Liver (tissue), 9 donors: Measurements from ENCODE around the gene SUN2. TPM values are rescaled to one million over a fixed set of nuclear protein-coding genes. Genes with fewer than 3 reads are reported as not detected.

Experiments used
- DNase-seq: peaks from one replicate; pipeline ENCODE4 v3.0.0-alpha.2; 2017; ENCODE audit warnings: low spot score
- H3K27ac ChIP-seq, 2 donors: one replicate each; pipeline ENCODE4 v1.7.0; 2013; ENCODE audit warnings: inconsistent platforms in 2 of 2, low read length in 2 of 2, control low read depth in 1 of 2, low read depth in 1 of 2, mild to moderate bottlenecking in 1 of 2
- H3K27me3 ChIP-seq, 4 donors: one replicate each; pipeline versions ENCODE4 v1.6.1 to v1.7.0; 2013; ENCODE audit warnings: low read length in 3 of 4, inconsistent platforms in 1 of 4, mild to moderate bottlenecking in 1 of 4, moderate library complexity in 1 of 4; ENCODE audit not compliant: control insufficient read depth in 4 of 4, insufficient read depth in 4 of 4
- H3K36me3 ChIP-seq, 4 donors: one replicate each; pipeline versions ENCODE4 v1.6.1 to v1.7.0; 2013; ENCODE audit warnings: low read length in 3 of 4, mild to moderate bottlenecking in 3 of 4, low read depth in 1 of 4, moderate library complexity in 1 of 4; ENCODE audit not compliant: control insufficient read depth in 4 of 4, insufficient read depth in 3 of 4
- H3K4me1 ChIP-seq, 4 donors: one replicate each; pipeline versions ENCODE4 v1.6.1 to v1.7.0; 2013; ENCODE audit warnings: low read length in 3 of 4, mild to moderate bottlenecking in 3 of 4, moderate library complexity in 1 of 4; ENCODE audit not compliant: control insufficient read depth in 4 of 4, insufficient read depth in 4 of 4
- H3K4me3 ChIP-seq, 3 donors: one replicate each; pipeline versions ENCODE4 v1.6.1 to v1.7.0; 2013; ENCODE audit warnings: low read length in 3 of 3, control low read depth in 1 of 3, low read depth in 1 of 3, mild to moderate bottlenecking in 1 of 3
- H3K9ac ChIP-seq, 2 donors: one replicate each; pipeline ENCODE4 v1.7.0; 2013; ENCODE audit warnings: low read length in 2 of 2, mild to moderate bottlenecking in 2 of 2, moderate library complexity in 2 of 2, control low read depth in 1 of 2, low read depth in 1 of 2
- H3K9me3 ChIP-seq, 4 donors: one replicate each; pipeline versions ENCODE4 v1.6.1 to v1.7.0; 2013; ENCODE audit warnings: low read length in 3 of 4; ENCODE audit not compliant: control insufficient read depth in 4 of 4
- ATF3 ChIP-seq: IDR thresholded peaks from 2 replicates; pipeline ENCODE4 v1.6.1; 2016; ENCODE audit warnings: antibody characterized with exemption
- CTCF ChIP-seq: fragments of 150-350 bp; IDR thresholded peaks from 2 replicates; pipeline ENCODE4 v1.5.1; 2017; ENCODE audit warnings: improper control_type of control experiment, low read depth, low read length; ENCODE audit not compliant: missing input control
- EGR1 ChIP-seq, 2 donors: IDR thresholded peaks; 2 replicates each; pipeline ENCODE4 v1.6.1; 2016 to 2018; ENCODE audit warnings: antibody characterized with exemption in 2 of 2, low read depth in 2 of 2
- FOXA1 ChIP-seq: IDR thresholded peaks from 2 replicates; pipeline ENCODE4 v1.6.1; 2016; ENCODE audit warnings: antibody characterized with exemption
- FOXA2 ChIP-seq: IDR thresholded peaks from 2 replicates; pipeline ENCODE4 v1.6.1; 2016; ENCODE audit warnings: antibody characterized with exemption
- GABPA ChIP-seq, 2 donors: IDR thresholded peaks in 1 of 2; conservative IDR thresholded peaks in 1 of 2; 2 replicates each; pipeline ENCODE4 v1.6.1; 2016; ENCODE audit warnings: antibody characterized with exemption in 2 of 2, mild to moderate bottlenecking in 1 of 2, moderate library complexity in 1 of 2
- HNF4A ChIP-seq, 2 donors: conservative IDR thresholded peaks; 2 replicates each; pipeline ENCODE4 v1.6.1; 2016; ENCODE audit warnings: antibody characterized with exemption in 2 of 2, mild to moderate bottlenecking in 2 of 2
- HNF4G ChIP-seq: IDR thresholded peaks from 2 replicates; pipeline ENCODE4 v1.6.1; 2016; ENCODE audit warnings: antibody characterized with exemption
- JUND ChIP-seq, 2 donors: IDR thresholded peaks; 2 replicates each; pipeline ENCODE4 v1.6.1; 2016; ENCODE audit warnings: antibody characterized with exemption in 2 of 2
- MAX ChIP-seq: IDR thresholded peaks from 2 replicates; pipeline ENCODE4 v1.6.1; 2016; ENCODE audit warnings: antibody characterized with exemption
- NR2F2 ChIP-seq: IDR thresholded peaks from 2 replicates; pipeline ENCODE4 v1.6.1; 2016; ENCODE audit warnings: antibody characterized with exemption
- RAD21 ChIP-seq, 2 donors: IDR thresholded peaks; 2 replicates each; pipeline ENCODE4 v1.6.1; 2016; ENCODE audit warnings: antibody characterized with exemption in 2 of 2, mild to moderate bottlenecking in 2 of 2
- REST ChIP-seq: IDR thresholded peaks from 2 replicates; pipeline ENCODE4 v1.6.1; 2016; ENCODE audit warnings: antibody characterized with exemption, mild to moderate bottlenecking
- RXRA ChIP-seq, 2 donors: IDR thresholded peaks; 2 replicates each; pipeline ENCODE4 v1.6.1; 2017 to 2018; ENCODE audit warnings: antibody characterized with exemption in 2 of 2, mild to moderate bottlenecking in 1 of 2
- SP1 ChIP-seq: IDR thresholded peaks from 2 replicates; pipeline ENCODE4 v1.6.1; 2018; ENCODE audit warnings: antibody characterized with exemption, mild to moderate bottlenecking
- TAF1 ChIP-seq: conservative IDR thresholded peaks from 2 replicates; pipeline ENCODE4 v1.6.1; 2016; ENCODE audit warnings: antibody characterized with exemption, mild to moderate bottlenecking
- YY1 ChIP-seq: IDR thresholded peaks from 2 replicates; pipeline ENCODE4 v1.6.1; 2016; ENCODE audit warnings: antibody characterized with exemption, mild to moderate bottlenecking
- ZBTB33 ChIP-seq: IDR thresholded peaks from 2 replicates; pipeline ENCODE4 v1.6.1; 2016; ENCODE audit warnings: antibody characterized with exemption
- WGBS: extraction: QIAGEN DNeasy Blood & Tissue Kit; methylation state at CpG from one replicate; pipeline ENCODE4 v1.1.7; 2013; 5-methylcytosine and 5-hydroxymethylcytosine counted together
- polyA plus RNA-seq, 2 donors: library from polyadenylated mRNA; stranded (reverse) in 1 of 2; unstranded in 1 of 2; fragments of 200-250 nt in 1 of 2; fragments of >200 nt in 1 of 2; fragmentation: Nextera tagmentation in 1 of 2; extraction: Ambion mirVana in 1 of 2; gene quantifications; one replicate each; pipeline versions ENCODE4 v1.2.1 to v1.2.3, GENCODE V29; 2013 to 2015
- total RNA-seq, 2 donors: library from RNA; depleted of rRNA; stranded (reverse); fragments of >200 nt; gene quantifications; one replicate each; pipeline ENCODE4 v1.2.3, GENCODE V29; 2014
- donor health status: healthy.
- donor health status: healthy.
- donor health status: healthy.
- donor health status: healthy.
- donor health status: healthy.

SUN2 gene
- total and polyA plus RNA-seq, 4 donors: 13.1 to 170 (median 81.5) TPM

- peak; percentile 89 for DNase-seq
- H3K36me3 ChIP-seq: peaks cover 0 to 6% (median 3%) of the 10 kb centered on the region in 4 donors
- H3K9ac ChIP-seq: peak within 1 kb of the TSS in 1 of 2 donors; percentile 61
- peak within 1 kb of the TSS; percentile 8 to 32 for H3K27ac ChIP-seq
- no peaks in the 10 kb centered on the region for H3K9me3 ChIP-seq
- peak in 1 of 2 donors; percentile 22 for TF ChIP-seq RAD21 (IDR thresholded peaks at IDR 0.05)
- TF ChIP-seq GABPA (IDR thresholded peaks at IDR 0.05 in 1 of 2, conservative IDR thresholded peaks at IDR 0.05 in 1 of 2): peak; percentile 82 to 92
- TF ChIP-seq TAF1: no peak
- TF ChIP-seq SP1: peak; percentile 60
- TF ChIP-seq MAX: no peak
- TF ChIP-seq RXRA (IDR thresholded peaks at IDR 0.05): no peak
- TF ChIP-seq REST: peak; percentile 36
- TF ChIP-seq HNF4G: no peak
- no peak for TF ChIP-seq CTCF
- TF ChIP-seq FOXA1: no peak
- TF ChIP-seq NR2F2: no peak
- TF ChIP-seq EGR1 (IDR thresholded peaks at IDR 0.05; ENCODE audit: low read depth in 2 of 2): no peak
- no peak for TF ChIP-seq YY1
- TF ChIP-seq HNF4A (conservative IDR thresholded peaks at IDR 0.05): peak in 1 of 2 donors; percentile 14
- no peak for TF ChIP-seq ATF3
- no peak for TF ChIP-seq ZBTB33
- no peak for TF ChIP-seq JUND (IDR thresholded peaks at IDR 0.05)
- TF ChIP-seq FOXA2: no peak
- peak within 1 kb of the TSS; percentile 16 to 74 (median 65) for H3K4me3 ChIP-seq
- H3K27me3 ChIP-seq: no peaks in the 10 kb centered on the region
- H3K4me1 ChIP-seq: peaks cover 2 to 11% (median 7%) of the 10 kb centered on the region in 4 donors
- under 1% methylated on average over 47 of the region's 47 CpGs for WGBS
Measured at GRCh38 chr22:38793721-38794466, 38.1 kb upstream of the SUN2 start, which contains the start of gene DNAL4. Gene DNAL4 (minus strand): TSS chr22:38794143. CDS start chr22:38782731, 11,412 bp downstream.
